Cardiac fibroblast (primary cell): ENCODE results near the gene UNC79.

Experiments
- DNase-seq, 2 donors: peaks; one replicate each; pipeline versions ENCODE4 v3.0.0 to v3.0.0-alpha.2; 2010; ENCODE audit warnings: low read depth in 2 of 2
- H3K4me3 ChIP-seq, 2 donors: replicated peaks in 1 of 2; 1 replicate in 1 of 2; 2 replicates in 1 of 2; pipeline ENCODE4 v1.5.1; 2011; ENCODE audit warnings: low read depth in 2 of 2, low read length in 2 of 2, mild to moderate bottlenecking in 2 of 2, moderate library complexity in 1 of 2
- CTCF ChIP-seq: IDR thresholded peaks from one replicate; pipeline ENCODE4 v1.5.1; 2011; ENCODE audit warnings: low read depth, mild to moderate bottlenecking, low read length, inconsistent platforms

UNC79 gene

GRCh38 chr14:93606091-93606490 is 175.4 kb downstream of the UNC79 start:
- H3K4me3 ChIP-seq = no peak overlapping the region
- TF ChIP-seq CTCF = no peak

GRCh38 chr14:93619176-93619793 is 188.5 kb downstream of the UNC79 start:
- TF ChIP-seq CTCF = peak; percentile 37
- DNase-seq = peak; percentile 58 to 61
- no peak overlapping the region for H3K4me3 ChIP-seq

More at GRCh38 chr14:93606091-93606490, 175.4 kb downstream of the UNC79 start:
- no peak for DNase-seq

DNA sequence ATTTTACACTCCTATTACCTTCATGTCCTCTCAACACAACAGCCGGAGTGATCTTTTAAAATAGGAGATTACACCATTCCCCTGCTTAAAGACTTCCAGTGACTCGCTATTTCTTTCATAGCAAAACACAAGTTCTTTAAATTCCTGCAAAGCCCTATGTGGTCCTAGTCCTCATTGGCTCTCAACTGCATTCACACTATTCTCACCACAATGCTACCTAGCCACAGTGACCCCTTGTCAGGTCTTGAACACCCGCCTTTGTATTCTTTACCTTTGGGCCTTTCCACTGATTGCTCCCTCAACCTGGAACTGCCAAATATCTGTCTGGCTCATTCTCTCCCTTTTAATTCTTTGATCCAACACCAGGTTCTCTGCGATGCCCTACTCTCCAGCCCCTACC is 197.3 kb downstream of the UNC79 start:
- no peak for TF ChIP-seq CTCF
- DNase-seq = no peak

GRCh38 chr14:93629643-93630042 is 198.9 kb downstream of the UNC79 start:
- no peak overlapping the region for H3K4me3 ChIP-seq
- no peak for TF ChIP-seq CTCF
- DNase-seq = no peak

More for the DNA sequence above, 197.3 kb downstream of the UNC79 start:
- no peak overlapping the region for H3K4me3 ChIP-seq

GRCh38 chr14:93638790-93639189 is 208.1 kb downstream of the UNC79 start:
- H3K4me3 ChIP-seq = no peak overlapping the region
- DNase-seq = no peak
- TF ChIP-seq CTCF = no peak

DNA sequence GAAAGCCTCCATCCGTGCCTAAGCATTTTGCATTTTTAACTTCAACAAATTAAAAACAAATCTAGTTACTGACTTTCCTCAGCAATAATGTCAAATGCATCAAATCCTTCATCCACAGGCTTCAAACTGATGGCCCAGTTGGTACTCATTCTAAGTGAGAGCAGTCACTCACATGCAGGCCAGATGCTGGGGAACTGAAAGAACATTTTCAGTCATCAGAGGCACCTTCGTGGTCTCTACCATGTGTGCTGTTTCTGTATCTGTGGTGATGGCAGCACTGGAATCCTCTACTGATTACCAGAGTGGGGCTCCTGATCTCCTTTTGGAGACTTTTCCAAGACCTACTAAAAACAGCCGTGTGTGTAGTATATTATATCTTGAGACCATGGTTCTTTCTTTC is 212.4 kb downstream of the UNC79 start:
- H3K4me3 ChIP-seq = no peak overlapping the region
- no peak for TF ChIP-seq CTCF
- no peak for DNase-seq

DNA sequence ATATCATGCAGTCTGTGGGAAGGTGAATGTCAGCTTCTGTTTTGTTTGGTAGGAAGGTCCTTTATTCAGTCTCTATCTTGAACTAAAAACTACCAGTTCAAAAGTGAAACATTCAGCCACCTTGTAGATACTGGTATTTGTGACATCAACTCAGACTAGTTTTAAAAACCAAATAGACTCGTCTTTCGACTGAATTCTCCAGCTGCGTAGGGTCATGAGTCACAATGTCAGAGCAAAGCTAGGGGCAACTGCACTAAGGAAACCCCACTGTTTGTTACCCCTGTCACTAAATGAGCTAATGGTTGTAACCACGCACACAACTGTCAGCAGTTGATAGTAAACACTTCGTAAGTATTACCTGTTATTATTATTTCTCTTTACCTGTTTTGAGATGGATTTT is 212.9 kb downstream of the UNC79 start:
- no peak for DNase-seq
- no peak overlapping the region for H3K4me3 ChIP-seq
- TF ChIP-seq CTCF = no peak
